ENCODE results near the gene MUC6.

MUC6 gene

DNA sequence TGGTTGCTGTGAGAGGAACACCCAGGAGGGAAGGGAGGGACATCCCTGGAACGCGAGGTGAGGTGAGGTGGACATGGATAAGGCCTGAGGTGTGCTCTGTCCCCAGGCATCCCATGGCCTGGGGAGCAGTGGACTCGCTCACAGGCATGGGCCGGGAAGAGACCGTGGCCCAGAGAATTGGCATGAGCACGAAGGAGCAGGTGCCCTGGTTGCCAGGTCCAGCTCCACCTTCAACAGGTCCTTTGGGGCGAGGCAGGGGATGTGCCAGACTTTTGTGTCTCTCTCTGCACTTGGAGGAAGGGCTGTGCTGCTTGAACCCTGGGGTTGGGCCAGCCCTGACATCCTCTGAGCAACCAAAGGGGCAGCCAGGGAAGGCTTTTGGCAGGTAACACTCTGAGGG lies 21.5 kb downstream of the MUC6 start:
- no peak for DNase-seq (ENCODE audit: low read depth, low spot score)

DNA sequence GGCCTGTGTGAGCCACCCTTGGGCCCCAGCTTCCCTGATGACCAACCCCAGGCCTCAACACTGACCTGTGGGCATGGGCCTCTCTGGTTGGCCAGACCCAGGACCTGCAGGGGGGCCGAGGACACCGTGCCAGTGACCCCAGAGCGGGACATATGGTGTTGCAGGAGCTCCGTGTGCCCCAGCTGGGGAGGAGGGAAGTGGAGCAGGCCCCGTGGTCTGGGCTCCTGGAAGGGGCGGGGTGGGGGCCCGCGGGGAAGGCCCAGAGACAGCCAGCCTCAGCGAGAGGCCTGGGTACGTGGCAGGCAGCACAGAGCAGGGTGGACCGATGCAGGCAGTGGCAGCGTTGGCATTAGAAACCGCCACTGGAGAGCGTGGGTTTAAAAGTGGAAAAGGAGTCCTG lies 22.2 kb downstream of the MUC6 start:
- no peak overlapping the region for H3K4me3 ChIP-seq (ENCODE audit: low read length)

More for the DNA sequence above, 21.5 kb downstream of the MUC6 start:
- H3K4me3 ChIP-seq (ENCODE audit: low read length), result no peak overlapping the region

DNA sequence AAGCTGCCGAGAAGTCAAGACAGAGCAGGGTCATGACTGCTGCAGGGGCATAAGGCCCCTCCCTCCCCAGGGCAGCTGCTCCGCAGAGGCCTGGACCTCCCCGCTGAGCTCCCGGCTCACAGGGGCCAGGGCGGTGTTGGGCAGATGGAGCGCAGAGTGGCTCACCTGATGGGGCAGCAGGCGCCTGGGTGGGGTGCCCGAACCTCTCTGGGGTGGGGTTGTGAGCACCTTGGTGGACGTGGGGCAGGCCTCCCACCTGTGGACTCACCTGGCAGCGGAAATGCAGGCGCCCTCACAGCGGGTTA lies 22.9 kb downstream of the MUC6 start:
- H3K4me3 ChIP-seq (ENCODE audit: low read length), result no peak overlapping the region
- DNase-seq (ENCODE audit: low read depth, low spot score), result no peak

More for the DNA sequence above, 22.2 kb downstream of the MUC6 start:
- no peak for DNase-seq (ENCODE audit: low read depth, low spot score)

DNA sequence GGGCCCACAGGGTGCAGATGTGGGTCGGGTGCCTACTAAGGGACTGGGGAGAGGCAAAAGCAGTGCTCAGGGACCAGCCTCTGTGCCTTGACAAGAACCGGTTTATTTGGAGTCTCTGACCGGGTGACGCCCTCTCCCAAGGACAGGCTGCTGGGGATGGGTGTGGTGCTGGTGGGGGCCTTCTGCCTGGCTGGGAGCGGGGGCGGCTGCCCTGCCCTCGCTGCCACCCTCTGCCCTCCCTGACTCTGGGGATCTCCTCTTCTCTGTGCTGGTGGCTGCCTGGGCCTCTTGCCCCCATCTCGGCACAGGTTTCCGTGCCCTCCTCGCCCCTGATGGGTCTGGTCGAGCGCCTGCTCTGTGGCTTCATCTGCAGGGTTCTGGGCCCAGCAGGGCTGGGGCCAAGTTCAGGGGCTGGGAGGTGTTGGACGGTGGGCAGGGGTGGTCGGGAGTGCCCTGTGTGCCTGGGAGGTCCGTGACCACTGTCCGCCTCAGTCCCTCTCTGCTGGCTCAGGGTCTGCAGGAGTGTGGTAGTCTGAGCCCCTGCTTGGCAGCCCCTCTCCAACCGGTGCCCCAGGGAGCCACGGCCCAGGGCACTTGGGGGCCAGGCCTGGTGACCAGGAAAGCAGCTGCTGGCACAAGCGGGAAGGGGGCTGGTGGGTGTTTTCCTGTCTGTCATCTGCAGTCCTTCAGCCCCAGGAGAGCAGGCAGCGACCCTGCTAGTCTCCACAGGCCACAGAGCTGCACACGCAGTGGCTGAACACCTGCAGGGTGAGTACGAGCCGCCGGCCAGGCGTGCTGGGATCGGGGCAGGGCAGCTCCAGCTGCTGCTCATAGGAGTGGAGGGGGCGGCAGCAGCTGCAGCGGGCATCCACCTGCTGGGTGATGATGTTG lies 23.5 kb downstream of the MUC6 start:
- H3K4me3 ChIP-seq (ENCODE audit: low read length), result no peak overlapping the region
- no peak for DNase-seq (ENCODE audit: low read depth, low spot score)

- no peak overlapping the region for H3K4me3 ChIP-seq (ENCODE audit: low read length)
- no peak for DNase-seq (ENCODE audit: low read depth, low spot score)
Observed at GRCh38 chr11:1012291-1012690, 24.2 kb downstream of the MUC6 start.

DNA sequence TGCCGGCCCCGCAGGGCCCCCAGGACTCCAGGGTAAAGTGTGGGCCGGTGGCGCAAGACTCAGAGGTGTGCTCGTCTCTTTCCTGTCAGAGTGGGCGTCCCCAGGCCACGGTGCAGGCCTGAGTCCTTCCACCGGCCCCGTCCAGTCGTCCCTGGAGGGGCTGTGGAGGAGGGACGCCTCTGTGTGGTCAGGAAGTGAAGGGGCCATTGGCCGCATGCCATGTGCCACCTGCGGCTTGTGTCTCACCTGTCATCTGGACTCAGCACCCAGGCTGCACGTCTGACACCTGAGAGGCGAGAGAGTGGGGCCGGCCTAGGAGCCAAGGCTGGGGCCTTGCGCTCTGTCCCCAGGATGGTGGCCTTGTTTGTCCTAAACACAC lies 25.2 kb downstream of the MUC6 start:
- H3K4me3 ChIP-seq (ENCODE audit: low read length), result no peak overlapping the region
- DNase-seq (ENCODE audit: low read depth, low spot score), result no peak

GRCh38 chr11:1010551-1011319 lies 25.8 kb downstream of the MUC6 start:
- DNase-seq (ENCODE audit: low read depth, low spot score), result no peak
- no peak overlapping the region for H3K4me3 ChIP-seq (ENCODE audit: low read length)

GRCh38 chr11:1009991-1010390 lies 26.5 kb downstream of the MUC6 start:
- no peak overlapping the region for H3K4me3 ChIP-seq (ENCODE audit: low read length)
- no peak for DNase-seq (ENCODE audit: low read depth, low spot score)

DNA sequence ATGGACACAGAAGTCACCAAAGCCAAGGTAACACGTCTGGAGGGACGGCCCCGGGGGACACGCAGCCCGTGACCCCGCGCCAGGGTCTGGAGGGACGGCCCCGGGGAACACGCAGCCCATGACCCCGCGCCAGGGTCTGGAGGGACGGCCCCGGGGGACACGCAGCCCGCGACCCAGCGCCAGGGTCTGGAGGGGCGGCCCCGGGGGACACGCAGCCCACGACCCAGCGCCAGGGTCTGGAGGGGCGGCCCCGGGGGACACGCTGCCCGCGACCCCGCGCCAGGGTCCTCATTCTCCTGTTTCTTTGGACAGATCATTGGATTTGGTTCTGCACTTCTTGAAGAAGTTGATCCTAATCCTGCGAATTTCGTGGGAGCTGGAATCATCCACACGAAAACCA lies 27.1 kb downstream of the MUC6 start:
- H3K4me3 ChIP-seq (ENCODE audit: low read length), result no peak overlapping the region
- DNase-seq (ENCODE audit: low read depth, low spot score), result no peak

DNA sequence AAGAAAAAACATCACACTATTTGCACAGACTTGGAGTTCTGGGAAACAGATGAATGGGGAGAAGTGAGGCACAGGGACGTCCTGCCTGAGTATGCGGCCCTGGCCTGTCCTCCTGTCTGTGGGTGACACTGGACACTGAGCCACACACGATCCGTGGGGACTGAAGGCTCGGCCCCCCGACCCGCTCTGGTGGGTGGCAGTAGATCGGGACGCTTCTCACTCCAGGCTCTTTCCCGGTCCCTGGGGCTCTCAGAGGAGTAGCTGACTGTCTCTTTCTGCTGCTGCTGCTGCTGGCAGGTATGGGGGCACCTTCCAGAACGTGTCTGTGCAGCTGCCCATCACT lies 27.7 kb downstream of the MUC6 start:
- H3K4me3 ChIP-seq (ENCODE audit: low read length), result no peak overlapping the region
- no peak for DNase-seq (ENCODE audit: low read depth, low spot score)

DNA sequence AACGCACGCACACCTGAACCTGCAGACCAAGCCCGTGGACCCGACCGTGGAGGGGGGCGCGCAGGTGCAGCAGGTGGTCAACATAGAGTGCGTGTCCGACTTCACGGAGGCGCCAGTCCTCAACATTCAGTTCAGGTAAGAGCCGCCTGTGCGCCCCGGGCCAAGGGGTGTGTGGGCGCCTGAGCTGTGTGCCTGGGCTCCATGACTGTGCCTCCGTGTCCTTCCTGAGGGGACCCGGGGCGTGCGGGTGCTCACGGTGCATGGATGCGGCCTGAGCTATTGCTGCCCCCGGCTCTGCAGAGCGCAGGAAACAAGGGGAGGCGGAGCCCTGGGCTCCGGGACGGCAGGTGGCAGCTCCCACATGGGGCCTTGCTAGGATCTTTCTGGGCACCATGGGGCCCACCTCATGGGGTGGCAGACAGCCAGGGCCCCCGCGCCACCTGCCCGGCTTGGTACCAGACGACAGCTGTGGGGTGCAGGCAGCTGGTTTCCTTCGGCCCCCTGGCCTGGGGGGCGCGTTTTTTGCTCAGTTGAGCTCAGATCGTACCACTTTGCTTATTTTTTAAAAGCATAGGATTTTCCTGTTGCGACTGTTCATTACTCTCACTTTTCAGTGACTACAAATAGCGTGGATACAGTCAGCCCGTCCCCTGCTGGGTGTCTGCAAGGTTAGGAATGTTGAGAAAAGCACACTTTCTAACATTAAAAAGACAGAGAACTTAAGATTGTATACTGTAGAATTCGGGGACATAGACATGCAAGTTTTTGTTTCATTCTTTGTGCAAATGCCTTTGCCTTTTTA lies 28.3 kb downstream of the MUC6 start:
- H3K4me3 ChIP-seq (ENCODE audit: low read length), result no peak overlapping the region
- no peak for DNase-seq (ENCODE audit: low read depth, low spot score)

GRCh38 chr11:1007279-1007678 lies 29.2 kb downstream of the MUC6 start:
- H3K4me3 ChIP-seq (ENCODE audit: low read length), result no peak overlapping the region
- no peak for DNase-seq (ENCODE audit: low read depth, low spot score)

GRCh38 chr11:1006762-1007161 lies 29.8 kb downstream of the MUC6 start:
- no peak overlapping the region for H3K4me3 ChIP-seq (ENCODE audit: low read length)
- no peak for DNase-seq (ENCODE audit: low read depth, low spot score)

DNA sequence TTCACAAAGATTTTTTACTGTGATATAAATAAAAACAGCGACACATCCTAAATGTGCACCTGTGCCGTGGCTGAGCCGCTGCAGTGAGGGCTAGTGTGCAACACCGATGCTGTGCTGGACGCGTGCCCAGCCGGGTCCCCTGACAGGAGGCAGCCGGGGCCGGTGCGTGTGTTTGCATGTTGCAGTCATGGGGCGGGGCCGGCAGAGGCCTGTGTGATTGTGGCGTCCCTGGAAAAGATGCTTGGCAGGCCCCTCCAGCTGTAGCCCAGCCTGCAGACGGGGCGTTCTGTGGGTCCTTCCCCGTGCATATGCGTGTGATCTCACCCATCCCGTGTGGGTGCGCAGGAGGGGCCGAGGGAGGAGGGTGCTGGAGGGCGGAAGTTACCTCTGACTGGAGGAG lies 30.6 kb downstream of the MUC6 start:
- no peak overlapping the region for H3K4me3 ChIP-seq (ENCODE audit: low read length)
- no peak for DNase-seq (ENCODE audit: low read depth, low spot score)

DNA sequence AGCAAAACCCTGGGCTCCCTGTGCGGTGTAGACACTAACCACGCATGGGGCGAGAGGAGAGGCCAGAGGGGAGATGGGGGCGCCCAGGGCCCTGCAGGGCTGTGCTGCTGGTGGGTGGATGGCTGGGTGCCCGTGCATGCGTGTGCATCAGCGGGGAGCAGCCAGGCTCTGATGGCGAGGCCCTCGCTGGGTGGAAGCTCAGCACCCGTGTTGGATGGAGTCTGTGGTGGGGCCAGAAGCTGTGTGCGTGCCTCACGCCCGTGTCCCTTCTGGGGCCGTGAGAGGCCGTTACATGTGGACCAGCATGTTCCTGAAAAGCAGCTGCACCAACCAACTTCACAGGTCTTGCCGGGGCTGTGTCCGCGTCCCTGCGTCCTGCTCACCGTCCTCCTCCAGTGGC lies 33.4 kb downstream of the MUC6 start:
- no peak for DNase-seq (ENCODE audit: low read depth, low spot score)
- no peak overlapping the region for H3K4me3 ChIP-seq (ENCODE audit: low read length)

DNA sequence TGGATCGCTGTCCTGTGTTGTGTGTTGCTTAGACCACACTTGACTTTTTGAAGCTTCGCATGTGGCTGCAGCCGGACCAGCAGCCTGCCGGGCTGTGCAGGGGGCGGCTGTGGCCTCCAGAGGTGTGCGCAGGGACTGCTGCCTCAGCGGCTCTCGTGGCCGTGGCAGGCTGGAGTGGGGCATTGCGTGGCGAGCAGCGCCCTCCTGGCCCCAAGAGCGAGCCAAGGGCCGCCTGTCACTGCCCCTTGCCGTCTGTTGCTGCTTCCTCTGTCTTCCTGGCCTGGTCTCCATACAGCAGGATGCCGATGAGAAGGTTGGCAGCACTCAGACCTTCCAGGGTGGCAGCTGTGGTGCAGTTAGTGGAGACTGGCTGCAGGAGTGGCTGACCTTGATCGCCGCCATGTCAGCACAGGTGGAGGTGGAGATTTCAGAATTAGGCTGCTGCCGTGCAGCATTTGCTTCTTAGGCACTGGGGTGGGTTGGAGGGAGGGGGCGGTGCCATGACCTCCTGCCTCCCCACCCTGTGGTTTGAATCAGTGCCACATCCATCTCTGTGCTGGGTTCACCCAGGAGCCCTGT lies 34.0 kb downstream of the MUC6 start:
- no peak overlapping the region for H3K4me3 ChIP-seq (ENCODE audit: low read length)
- DNase-seq (ENCODE audit: low read depth, low spot score), result no peak

DNA sequence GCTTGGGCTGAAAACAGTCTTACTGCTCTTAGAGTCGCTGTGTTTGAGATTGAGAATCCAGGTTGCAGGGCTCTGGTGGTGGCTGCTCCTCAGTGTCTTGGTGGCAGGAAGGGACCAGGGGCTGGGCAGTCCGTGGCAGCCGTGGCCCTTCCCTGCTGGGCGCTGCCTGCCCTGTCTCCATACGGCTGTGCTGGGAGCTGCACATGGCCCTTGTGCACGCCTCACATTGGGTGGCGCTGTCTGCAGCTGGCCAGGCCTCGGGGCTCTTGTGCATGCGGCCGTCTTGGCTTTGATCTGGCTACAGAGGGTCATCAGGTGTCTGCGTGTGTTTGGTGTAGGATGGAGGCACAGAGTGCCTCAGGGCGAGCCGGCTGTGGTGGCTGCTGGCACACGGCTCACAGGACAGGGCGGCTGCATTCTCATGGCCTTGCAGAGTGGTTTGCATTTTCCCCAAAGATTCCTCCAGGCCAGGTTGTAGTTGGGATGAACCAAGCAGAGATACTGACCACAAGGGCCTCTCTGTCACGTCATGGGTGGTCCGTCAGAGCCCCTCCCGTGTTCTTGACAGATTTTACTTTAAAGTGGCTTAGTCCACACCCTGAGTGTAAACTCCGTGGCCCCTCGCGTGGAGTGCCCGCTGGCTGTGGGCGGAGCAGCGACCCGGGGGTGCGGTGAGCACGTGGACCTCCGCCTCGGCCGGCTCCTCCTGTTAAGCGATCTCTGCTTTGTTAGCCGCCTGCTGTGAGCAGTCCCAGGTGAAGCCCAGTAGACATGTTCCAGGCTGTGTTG lies 34.7 kb downstream of the MUC6 start:
- H3K4me3 ChIP-seq (ENCODE audit: low read length), result no peak overlapping the region
- DNase-seq (ENCODE audit: low read depth, low spot score), result no peak

DNA sequence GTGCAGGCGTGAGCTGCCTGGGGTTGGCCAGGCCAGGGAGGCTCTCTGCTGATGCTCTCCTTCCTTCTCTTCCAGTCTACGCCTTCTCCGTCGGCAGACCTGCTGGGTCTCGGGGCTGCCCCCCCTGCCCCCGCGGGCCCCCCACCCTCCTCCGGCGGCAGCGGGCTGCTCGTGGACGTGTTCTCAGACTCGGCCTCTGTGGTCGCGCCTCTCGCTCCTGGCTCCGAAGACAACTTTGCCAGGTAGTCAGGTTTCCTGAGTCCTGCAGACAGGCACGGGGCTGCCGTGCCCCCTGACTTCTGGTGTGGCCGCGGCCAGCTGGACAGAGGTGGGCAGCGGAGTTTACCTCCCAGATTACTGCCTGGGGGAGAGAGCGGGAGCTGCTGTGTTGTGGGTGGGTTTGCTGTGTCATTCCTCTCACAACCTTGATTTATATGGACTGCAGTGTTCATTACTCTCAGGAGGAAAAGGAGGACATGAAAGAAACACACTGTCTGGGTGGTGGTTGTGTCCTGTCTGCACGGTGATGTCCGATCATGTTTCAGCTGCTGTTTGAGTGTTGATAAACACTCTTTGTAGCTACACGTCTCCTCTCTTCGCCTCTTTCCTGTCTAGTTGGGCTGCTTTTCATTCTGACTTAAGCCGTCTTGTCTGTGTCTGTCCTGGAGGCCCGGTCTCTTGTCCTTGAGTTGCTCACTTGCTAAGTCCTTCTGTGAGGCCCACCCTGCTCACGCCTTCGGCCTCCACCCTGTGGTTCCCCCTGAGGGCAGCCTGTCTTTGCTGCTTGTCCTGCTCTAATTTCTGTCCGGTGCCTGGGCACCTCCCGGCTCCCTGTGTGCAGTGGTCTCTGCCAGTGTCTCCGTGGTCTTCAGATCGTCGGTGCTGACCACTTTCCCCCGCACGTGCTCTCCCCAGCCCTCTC lies 35.9 kb downstream of the MUC6 start:
- H3K4me3 ChIP-seq (ENCODE audit: low read length), result no peak overlapping the region
- no peak for DNase-seq (ENCODE audit: low read depth, low spot score)
